GM21825 (cell line): ENCODE data around the gene MARS2.
"Not testable (repeated sequence)": the region's sequence is repeated elsewhere in the genome, so short reads cannot be mapped to it uniquely, and the experiment has no call there.

Experiments used
- ATAC-seq: cut with Tn5 transposase; IDR thresholded peaks from one replicate; pipeline ENCODE4 v1.9.1; 2021; ENCODE audit warnings: mild to moderate bottlenecking, moderate library complexity; ENCODE audit not compliant: unreplicated experiment

MARS2 gene

GRCh38 chr2:197705912-197706838 lies 1.0 kb downstream of the MARS2 start:
- peak; percentile 34 for ATAC-seq

GRCh38 chr2:197706839-197707207 lies 1.7 kb downstream of the MARS2 start:
- ATAC-seq: no peak

- no peak for ATAC-seq
Observed at GRCh38 chr2:197707316-197708213, 2.4 kb downstream of the MARS2 start.

- ATAC-seq: no peak
Observed at GRCh38 chr2:197708331-197708730, 3.2 kb downstream of the MARS2 start.

GRCh38 chr2:197709140-197709539 lies 4.0 kb downstream of the MARS2 start:
- not testable (repeated sequence) for ATAC-seq

- peak; percentile 71 for ATAC-seq
Observed at GRCh38 chr2:197710424-197711042, 5.4 kb downstream of the MARS2 start.

- ATAC-seq: no peak
Observed at GRCh38 chr2:197711578-197711977, 6.4 kb downstream of the MARS2 start.

GRCh38 chr2:197713271-197713670 lies 8.1 kb downstream of the MARS2 start:
- no peak for ATAC-seq

- no peak for ATAC-seq
Observed at GRCh38 chr2:197717863-197718262, 12.7 kb downstream of the MARS2 start.

- ATAC-seq: no peak
Observed at GRCh38 chr2:197727011-197727410, 21.8 kb downstream of the MARS2 start.

- ATAC-seq: not testable (repeated sequence)
Observed at GRCh38 chr2:197728555-197729544, 23.7 kb downstream of the MARS2 start.

- no peak for ATAC-seq
Observed at GRCh38 chr2:197740200-197740599, 35.0 kb downstream of the MARS2 start.
